ENCODE data around the gene CNKSR3.

DNA sequence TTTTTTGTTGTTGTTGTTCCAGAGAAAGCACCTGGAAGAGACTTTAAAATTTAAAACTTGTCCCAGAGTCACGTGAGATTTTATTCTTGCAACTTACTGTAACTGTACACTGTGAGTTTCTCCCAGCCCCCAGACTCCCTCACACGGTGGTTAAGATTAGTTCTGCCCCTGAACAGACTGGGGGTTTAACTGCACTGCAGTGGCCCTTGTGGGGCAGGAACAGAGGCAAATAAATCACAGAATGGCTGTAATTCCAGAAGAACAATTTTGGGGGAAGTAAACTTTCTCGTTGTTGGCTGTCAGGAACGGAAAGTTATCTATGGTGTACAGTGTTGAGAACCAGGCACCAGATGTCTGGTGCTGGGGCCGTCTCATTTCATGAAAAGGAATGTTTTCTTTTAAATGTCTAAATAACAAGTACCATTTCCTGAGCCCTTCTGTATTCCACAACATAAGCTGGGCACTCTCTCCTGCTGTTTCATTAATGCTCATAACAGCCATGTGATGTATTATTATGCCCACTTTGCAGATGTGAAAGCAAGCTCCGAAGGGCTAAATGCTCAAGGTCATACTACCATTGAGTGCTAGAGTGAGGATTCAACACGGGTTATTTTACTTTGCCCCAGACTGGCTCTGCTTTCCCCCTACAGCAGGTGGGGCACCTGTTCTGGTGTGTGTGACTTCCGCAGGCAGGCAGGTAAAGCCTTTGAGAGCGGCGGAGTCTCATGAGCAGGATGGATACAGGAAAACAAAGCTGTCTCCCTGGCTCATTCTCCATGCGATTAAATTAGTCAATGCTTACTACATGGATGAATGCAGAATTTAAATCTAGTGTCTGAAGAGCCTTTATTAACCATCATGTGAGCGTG is 30.5 kb downstream of the CNKSR3 start:
- TF ChIP-seq, protein P1, sequence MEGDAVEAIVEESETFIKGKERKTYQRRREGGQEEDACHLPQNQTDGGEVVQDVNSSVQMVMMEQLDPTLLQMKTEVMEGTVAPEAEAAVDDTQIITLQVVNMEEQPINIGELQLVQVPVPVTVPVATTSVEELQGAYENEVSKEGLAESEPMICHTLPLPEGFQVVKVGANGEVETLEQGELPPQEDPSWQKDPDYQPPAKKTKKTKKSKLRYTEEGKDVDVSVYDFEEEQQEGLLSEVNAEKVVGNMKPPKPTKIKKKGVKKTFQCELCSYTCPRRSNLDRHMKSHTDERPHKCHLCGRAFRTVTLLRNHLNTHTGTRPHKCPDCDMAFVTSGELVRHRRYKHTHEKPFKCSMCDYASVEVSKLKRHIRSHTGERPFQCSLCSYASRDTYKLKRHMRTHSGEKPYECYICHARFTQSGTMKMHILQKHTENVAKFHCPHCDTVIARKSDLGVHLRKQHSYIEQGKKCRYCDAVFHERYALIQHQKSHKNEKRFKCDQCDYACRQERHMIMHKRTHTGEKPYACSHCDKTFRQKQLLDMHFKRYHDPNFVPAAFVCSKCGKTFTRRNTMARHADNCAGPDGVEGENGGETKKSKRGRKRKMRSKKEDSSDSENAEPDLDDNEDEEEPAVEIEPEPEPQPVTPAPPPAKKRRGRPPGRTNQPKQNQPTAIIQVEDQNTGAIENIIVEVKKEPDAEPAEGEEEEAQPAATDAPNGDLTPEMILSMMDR (IDR thresholded peaks at IDR 0.05; ENCODE audit: insufficient read depth, low read length), result no peak
- TF ChIP-seq, protein P2, sequence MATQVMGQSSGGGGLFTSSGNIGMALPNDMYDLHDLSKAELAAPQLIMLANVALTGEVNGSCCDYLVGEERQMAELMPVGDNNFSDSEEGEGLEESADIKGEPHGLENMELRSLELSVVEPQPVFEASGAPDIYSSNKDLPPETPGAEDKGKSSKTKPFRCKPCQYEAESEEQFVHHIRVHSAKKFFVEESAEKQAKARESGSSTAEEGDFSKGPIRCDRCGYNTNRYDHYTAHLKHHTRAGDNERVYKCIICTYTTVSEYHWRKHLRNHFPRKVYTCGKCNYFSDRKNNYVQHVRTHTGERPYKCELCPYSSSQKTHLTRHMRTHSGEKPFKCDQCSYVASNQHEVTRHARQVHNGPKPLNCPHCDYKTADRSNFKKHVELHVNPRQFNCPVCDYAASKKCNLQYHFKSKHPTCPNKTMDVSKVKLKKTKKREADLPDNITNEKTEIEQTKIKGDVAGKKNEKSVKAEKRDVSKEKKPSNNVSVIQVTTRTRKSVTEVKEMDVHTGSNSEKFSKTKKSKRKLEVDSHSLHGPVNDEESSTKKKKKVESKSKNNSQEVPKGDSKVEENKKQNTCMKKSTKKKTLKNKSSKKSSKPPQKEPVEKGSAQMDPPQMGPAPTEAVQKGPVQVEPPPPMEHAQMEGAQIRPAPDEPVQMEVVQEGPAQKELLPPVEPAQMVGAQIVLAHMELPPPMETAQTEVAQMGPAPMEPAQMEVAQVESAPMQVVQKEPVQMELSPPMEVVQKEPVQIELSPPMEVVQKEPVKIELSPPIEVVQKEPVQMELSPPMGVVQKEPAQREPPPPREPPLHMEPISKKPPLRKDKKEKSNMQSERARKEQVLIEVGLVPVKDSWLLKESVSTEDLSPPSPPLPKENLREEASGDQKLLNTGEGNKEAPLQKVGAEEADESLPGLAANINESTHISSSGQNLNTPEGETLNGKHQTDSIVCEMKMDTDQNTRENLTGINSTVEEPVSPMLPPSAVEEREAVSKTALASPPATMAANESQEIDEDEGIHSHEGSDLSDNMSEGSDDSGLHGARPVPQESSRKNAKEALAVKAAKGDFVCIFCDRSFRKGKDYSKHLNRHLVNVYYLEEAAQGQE (IDR thresholded peaks at IDR 0.05; ENCODE audit: insufficient replicate concordance, low read depth), result no peak
- no peak for TF ChIP-seq POLR2AphosphoS5 (IDR thresholded peaks at IDR 0.05; ENCODE audit: low read depth)
- no peak for TF ChIP-seq SPI1 (IDR thresholded peaks at IDR 0.05; ENCODE audit: borderline replicate concordance, low read depth)

Measured in HL-60 (cell line).